DMS 273 (cell line): ENCODE data around the gene TMEM238.
"Not testable (repeated sequence)": the region's sequence is repeated elsewhere in the genome, so short reads cannot be mapped to it uniquely, and the experiment has no call there.

Experiments used
- DNase-seq: peaks from one replicate; lab custom pipeline; 2025; ENCODE audit not compliant: unreplicated experiment; lab: John Stamatoyannopoulos, UW

The TMEM238 gene

GRCh38 chr19:55402509-55402908, 18.4 kb upstream of the TMEM238 start:
- DNase-seq = no peak

DNA sequence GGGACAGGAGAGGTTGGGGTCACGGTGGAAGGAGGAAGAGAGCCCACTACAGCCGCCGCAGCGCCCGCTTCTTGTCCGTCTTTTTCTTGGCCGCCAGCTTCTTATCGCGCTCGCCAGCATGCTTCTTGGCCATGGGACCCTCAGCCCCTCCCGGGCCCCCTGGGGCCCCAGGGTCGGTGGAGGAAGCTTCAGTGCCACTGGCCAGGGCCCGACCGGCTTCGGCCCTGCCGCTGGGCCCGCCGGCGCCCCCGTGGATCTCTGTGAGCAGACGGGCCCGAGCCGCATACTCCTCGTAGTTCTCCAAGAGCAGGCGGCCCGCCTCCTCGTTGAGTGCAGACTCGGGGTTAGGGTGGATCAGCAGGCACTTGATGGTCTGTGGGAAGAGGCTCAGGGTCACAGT, 17.3 kb upstream of the TMEM238 start:
- DNase-seq = not testable (repeated sequence)

GRCh38 chr19:55400281-55401087, 16.4 kb upstream of the TMEM238 start:
- no peak for DNase-seq

DNA sequence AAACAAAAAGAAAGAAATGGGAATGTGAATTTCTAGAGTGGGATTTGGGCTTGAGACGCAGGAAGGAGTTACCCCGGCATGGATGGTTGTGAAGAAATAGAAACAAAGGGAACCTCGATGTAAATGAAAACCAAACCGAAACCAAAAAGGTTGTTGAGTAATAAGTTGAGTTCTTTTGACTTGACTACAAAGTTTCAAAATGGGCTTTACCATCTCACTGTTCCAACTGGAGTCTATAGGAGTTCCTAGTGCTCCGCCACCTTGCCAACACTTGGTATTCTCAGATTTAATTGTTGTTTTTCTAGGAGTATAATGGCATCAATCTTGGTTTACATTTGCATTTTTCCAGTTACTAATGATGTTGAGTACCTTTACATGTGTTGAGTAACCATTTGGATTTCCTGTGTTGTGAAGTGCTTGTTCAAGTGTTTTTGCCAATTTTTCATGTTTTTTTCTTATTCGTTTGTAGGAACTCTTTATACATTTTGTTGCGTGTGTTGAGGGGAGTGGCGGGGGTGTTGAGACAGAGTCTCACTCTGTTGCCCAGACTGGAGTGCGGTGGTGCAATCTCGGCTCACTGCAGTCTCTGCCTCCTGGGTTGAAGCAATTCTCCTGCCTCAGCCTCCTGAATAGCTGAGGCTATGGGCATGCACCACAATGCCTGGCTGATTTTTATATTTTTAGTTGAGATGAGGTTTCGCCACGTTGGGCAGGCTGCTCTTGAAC, 14.3 kb upstream of the TMEM238 start:
- DNase-seq = no peak

- DNase-seq = no peak
These were observed 9.0 kb upstream of the TMEM238 start for GRCh38 chr19:55392820-55393761.

- DNase-seq = peak; percentile 59
These were observed 7.9 kb upstream of the TMEM238 start for GRCh38 chr19:55391702-55392615.

DNA sequence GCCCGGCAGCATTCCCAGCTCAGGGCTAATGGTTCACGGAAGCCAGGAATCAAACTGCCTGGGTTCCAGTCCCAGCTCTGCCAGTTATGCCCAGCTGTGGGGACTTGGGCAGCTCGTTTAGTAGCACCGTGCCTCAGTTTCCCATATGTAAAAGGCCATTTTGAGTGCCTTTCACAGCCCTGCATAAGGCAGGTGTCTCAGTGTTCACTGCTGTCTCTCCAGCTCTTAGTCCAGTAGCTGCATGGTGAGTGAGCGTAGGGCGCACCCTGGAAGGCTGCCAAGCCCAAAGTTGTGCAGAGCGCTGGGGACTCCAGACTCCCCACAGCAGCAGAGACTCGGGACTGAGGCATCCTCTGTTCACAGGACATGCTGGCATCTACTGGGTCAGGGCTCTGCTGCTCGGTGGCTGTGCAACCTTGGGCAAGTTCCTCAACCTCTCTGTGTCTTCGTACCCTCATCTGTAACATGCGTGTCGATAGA, 7.1 kb upstream of the TMEM238 start:
- peak; percentile 59 for DNase-seq

DNA sequence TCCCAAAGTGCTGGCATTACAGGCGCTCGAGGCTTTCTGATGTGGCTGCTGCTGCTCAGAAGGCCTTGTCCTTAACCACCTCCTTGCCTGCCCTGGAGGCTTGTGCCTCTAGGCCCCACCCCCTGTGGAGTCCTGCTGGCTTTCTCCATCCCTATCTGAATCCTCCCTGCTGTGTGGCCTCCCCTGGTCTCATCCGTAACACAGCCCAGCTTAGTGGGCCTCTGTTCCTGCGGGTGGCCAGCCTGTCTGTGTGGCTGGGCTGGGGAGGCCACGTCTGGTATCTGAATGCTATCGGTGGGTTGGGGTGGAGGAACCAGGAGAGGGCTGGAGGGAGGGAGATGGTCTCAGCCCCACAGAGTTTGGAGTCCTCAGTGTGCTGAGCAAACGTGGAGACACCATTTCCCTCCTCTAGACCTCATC, 6.4 kb upstream of the TMEM238 start:
- DNase-seq = peak; percentile 63

DNA sequence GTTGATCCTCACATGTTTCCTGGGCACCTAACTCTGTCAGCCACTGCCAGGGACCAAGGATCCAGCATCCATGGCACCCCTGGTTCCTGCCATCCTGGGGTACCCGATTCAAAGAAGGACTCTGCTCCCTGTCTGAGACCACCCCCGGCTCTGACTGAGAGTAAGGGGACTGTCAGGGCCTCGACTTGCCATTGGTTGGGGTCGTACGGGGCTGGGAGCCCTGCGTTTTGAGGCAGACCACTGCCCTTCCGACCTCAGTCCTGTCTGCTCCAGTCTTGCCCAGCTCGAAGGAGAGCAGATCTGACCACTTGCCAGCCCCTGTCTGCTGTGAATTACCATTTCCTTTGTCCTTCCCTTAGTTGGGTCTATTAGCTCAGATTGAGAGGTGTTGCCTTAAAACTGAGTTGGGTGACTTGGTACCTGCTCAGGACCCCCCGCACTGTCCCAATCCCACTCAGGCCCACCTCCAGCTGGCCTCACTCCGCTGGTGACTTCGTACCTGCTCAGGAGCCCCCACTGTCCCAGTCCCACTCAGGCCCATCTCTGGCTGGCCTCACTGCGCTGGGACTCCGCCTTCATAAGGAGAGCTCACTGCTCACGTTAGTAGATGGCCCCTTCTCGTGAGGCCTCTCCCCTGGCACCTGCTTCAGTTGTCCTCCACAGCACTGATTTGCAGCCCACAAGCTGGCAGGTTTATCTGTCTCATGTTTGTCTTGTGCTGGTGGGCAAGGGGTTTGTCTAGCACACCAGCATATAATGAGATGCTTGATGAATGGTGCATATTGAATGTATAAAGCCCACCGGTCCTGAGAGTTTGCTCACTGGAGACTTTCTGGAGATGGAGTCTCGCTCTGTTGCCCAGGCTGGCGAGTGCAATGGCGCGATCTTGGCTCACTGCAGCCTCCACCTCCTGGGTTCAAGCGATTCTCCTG, 5.6 kb upstream of the TMEM238 start:
- no peak for DNase-seq

GRCh38 chr19:55387736-55388497, 3.8 kb upstream of the TMEM238 start:
- DNase-seq = no peak

- DNase-seq = no peak
These were observed 2.4 kb upstream of the TMEM238 start for GRCh38 chr19:55386493-55386971.

DNA sequence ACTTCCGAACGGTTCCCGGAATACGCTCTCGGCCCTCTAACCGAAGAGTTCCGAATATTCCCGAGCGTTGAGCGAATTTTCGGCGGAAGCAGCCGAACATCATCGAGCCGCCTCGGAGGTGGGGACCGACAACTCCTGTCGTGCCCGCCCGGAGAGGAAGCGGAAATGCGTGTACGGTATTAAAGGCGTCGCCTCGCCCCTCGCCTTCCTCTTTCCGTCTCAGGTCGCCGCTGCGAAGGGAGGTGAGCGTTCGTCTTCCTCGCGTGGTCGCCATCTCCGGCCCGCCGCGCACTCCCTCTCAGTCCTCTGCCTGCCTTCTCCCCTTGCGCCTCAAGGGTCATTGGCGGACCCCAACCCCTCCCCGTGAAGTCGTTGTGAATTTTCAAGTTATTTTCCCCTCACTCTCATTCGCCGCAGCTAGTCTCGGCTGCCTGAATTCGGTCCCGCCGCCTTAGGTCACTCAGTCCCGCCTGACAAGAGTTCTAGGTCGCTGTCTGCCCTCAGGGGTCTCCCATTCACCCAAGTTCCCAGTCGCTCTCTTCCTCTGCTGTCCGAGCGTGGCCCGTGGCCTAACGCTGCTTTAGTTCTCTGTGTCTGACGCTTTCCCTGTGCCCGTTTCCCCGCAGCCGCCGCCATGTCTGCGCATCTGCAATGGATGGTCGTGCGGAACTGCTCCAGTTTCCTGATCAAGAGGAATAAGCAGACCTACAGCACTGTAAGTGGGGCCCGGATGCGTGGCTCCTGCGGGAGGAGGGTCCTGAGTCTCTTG, 1.8 kb upstream of the TMEM238 start, which contains the start of gene RPL28:
Gene RPL28 (plus strand): TSS at position 209 of the 769 bp plus-strand sequence. CDS start 426 bp downstream, at position 635.
- DNase-seq = peak; percentile 100

GRCh38 chr19:55384920-55385723, 1.0 kb upstream of the TMEM238 start:
- peak; percentile 99 for DNase-seq

- peak; percentile 90 for DNase-seq
These were observed 587 bp downstream of the TMEM238 start for GRCh38 chr19:55383279-55384130.

GRCh38 chr19:55382522-55383054, 1.5 kb downstream of the TMEM238 start:
- DNase-seq = no peak
